Measurements from ENCODE around the gene UHRF2.

UHRF2 gene

DNA sequence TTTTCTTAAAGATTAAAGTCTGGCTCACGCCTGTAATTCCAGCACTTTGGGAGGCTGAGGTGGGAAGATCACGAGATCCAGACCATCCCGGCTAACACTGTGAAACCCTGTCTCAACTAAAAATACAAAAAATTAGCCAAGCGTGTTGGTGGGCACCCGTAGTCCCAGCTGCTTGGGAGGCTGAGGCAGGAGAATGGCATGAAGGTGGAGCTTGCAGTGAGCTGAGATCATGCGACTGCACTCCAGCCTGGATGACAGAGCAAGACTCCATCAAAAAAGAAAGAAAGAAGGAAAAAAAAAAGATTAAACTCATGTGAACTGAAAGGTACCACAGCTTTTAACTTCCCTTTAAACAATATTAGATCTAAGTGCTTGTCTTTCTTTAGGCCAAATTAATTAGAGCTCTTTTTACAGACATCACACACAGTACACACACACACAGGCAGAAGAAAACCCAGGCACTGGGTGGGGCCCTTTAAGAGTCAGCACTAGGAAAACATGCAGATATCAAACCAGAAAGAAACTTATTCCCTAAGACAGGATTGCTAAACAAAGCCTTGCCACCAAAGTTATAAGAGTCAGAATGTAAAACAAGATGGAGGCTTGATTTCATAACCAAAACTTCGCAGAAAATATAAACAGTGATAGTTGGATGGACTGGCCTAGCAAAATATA, 29.3 kb upstream of the UHRF2 start:
- Histone ChIP-seq H3K4me3 (replicated peaks; ENCODE audit: low read depth, low read length) (no peak overlapping the region), H3K27me3 (replicated peaks; ENCODE audit: control insufficient read depth, insufficient read depth, low read length) (no peaks in the 10 kb centered on the region), H3K36me3 (ENCODE audit: control insufficient read depth, insufficient read depth, low read length) (no peaks in the 10 kb centered on the region)
- TF ChIP-seq, protein P1, sequence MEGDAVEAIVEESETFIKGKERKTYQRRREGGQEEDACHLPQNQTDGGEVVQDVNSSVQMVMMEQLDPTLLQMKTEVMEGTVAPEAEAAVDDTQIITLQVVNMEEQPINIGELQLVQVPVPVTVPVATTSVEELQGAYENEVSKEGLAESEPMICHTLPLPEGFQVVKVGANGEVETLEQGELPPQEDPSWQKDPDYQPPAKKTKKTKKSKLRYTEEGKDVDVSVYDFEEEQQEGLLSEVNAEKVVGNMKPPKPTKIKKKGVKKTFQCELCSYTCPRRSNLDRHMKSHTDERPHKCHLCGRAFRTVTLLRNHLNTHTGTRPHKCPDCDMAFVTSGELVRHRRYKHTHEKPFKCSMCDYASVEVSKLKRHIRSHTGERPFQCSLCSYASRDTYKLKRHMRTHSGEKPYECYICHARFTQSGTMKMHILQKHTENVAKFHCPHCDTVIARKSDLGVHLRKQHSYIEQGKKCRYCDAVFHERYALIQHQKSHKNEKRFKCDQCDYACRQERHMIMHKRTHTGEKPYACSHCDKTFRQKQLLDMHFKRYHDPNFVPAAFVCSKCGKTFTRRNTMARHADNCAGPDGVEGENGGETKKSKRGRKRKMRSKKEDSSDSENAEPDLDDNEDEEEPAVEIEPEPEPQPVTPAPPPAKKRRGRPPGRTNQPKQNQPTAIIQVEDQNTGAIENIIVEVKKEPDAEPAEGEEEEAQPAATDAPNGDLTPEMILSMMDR (IDR thresholded peaks at IDR 0.05; ENCODE audit: insufficient read depth, low read length, poor library complexity, severe bottlenecking): no peak
- no peak for DNase-seq (ENCODE audit: extremely low read depth, insufficient read length)

DNA sequence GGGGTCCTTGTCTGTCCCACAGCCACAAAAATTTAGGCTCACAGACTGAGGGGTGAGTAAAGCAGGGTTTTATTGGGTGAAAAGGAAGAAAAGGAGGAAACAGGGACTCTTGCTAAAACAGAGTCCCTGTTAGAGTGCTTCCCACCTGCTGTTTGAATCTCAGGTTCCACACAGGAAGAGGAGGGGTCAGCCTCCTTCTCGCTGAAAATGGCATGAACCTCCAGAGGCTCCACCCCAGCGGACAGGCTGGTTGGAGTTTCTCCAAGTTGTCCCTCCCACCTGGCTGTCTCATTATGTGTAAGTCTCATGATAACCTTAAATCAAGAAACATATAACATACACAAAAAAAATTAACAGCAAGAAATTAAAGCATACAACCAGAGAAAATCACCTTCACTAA, 28.3 kb upstream of the UHRF2 start:
- no peak for DNase-seq (ENCODE audit: extremely low read depth, insufficient read length)

DNA sequence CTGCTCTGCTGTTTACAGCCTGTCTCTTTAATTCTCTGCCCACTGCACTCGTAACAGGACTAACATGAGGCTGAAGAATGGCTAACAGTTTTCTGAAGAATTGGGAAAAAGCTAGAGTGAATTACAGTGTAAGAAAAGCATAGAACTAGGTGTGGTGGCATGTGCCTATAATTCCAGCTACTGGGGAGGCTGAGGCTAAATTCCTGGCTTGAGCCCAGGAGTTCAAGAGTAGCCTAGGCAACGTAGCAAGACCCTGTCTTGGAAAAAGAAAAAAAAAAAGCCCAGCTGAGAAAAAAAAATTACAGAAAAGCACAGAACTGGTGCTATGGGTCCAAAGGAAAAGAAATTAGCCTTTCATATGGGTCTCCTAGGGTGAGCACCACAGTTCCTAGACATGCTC, 13.9 kb upstream of the UHRF2 start:
- no peak for DNase-seq (ENCODE audit: extremely low read depth, insufficient read length)
- Histone ChIP-seq H3K4me3 (replicated peaks; ENCODE audit: low read depth, low read length) (no peak overlapping the region), H3K36me3 (ENCODE audit: control insufficient read depth, insufficient read depth, low read length) (no peaks in the 10 kb centered on the region), H3K27me3 (replicated peaks; ENCODE audit: control insufficient read depth, insufficient read depth, low read length) (no peaks in the 10 kb centered on the region)
- TF ChIP-seq, protein P1 (IDR thresholded peaks at IDR 0.05; ENCODE audit: insufficient read depth, low read length, poor library complexity, severe bottlenecking): no peak

More for the DNA sequence above, 28.3 kb upstream of the UHRF2 start:
- Histone ChIP-seq H3K27me3 (replicated peaks; ENCODE audit: control insufficient read depth, insufficient read depth, low read length) (no peaks in the 10 kb centered on the region), H3K36me3 (ENCODE audit: control insufficient read depth, insufficient read depth, low read length) (no peaks in the 10 kb centered on the region), H3K4me3 (replicated peaks; ENCODE audit: low read depth, low read length) (no peak overlapping the region)
- TF ChIP-seq, protein P1 (IDR thresholded peaks at IDR 0.05; ENCODE audit: insufficient read depth, low read length, poor library complexity, severe bottlenecking): no peak

DNA sequence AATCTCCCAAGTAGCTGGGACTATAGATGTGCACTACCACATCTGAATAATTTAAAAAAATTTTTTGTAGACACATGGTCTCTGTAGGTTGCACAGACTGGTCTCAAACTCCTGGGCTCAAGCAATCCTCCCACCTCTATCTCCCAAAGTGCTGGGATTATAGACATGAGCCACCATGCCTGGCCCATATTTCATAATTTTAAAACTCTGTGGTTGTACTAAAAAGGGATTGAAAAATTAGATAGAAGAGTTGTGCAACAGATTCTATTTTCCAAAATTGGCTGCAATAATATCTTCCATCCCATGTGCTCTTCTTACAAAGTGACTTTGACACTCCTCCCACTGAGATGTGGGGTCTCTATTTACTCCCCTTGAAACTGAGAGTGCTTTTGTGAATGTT, 7.6 kb upstream of the UHRF2 start:
- no peak for DNase-seq (ENCODE audit: extremely low read depth, insufficient read length)
- H3K4me3 ChIP-seq (replicated peaks; ENCODE audit: low read depth, low read length): no peak overlapping the region
- H3K27me3 ChIP-seq (replicated peaks; ENCODE audit: control insufficient read depth, insufficient read depth, low read length): no peaks in the 10 kb centered on the region
- no peaks in the 10 kb centered on the region for H3K36me3 ChIP-seq (ENCODE audit: control insufficient read depth, insufficient read depth, low read length)
- TF ChIP-seq, protein P1 (IDR thresholded peaks at IDR 0.05; ENCODE audit: insufficient read depth, low read length, poor library complexity, severe bottlenecking): no peak

DNA sequence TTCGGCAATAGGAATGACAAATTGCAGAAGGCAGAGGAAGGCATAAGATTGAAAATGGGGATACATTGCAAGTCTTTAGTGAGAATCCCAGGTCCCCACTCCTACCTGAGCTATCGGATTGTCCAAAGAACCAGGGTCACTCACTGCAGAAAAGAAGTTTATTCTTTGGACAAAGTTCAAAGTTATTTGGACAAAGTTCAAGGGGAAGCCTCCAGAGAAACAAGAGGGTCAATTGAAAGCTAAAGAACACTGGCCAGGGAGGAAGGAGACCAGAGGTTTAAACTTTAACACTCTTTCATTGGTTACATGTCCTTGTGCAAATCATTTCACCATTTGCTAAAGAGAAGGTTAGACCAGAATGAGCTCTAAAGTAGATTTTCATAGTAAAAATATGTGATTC, 5.2 kb upstream of the UHRF2 start:
- Histone ChIP-seq H3K4me3 (replicated peaks; ENCODE audit: low read depth, low read length) (no peak overlapping the region), H3K36me3 (ENCODE audit: control insufficient read depth, insufficient read depth, low read length) (no peaks in the 10 kb centered on the region), H3K27me3 (replicated peaks; ENCODE audit: control insufficient read depth, insufficient read depth, low read length) (no peaks in the 10 kb centered on the region)
- TF ChIP-seq, protein P1 (IDR thresholded peaks at IDR 0.05; ENCODE audit: insufficient read depth, low read length, poor library complexity, severe bottlenecking): no peak
- DNase-seq (ENCODE audit: extremely low read depth, insufficient read length): no peak

DNA sequence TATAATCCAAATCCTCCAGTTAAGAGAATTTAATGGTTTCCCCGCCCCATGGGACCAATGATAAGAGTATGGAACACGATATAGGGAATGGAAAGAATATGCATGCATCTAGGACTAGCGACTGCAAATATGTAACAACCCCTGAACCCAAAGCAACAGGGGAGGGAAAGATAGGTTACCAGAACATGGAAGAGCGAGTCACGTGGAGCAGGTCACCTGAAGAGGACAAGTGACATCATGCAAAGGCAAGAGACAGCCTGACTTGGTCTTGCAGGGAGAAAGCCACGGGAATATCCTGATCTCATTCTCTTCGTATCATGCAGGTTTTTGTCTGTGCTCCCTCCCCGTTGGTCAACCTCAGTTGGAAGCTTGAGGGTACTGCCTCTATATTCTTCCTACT, 4.7 kb upstream of the UHRF2 start:
- DNase-seq (ENCODE audit: extremely low read depth, insufficient read length): no peak
- TF ChIP-seq, protein P1 (IDR thresholded peaks at IDR 0.05; ENCODE audit: insufficient read depth, low read length, poor library complexity, severe bottlenecking): no peak
- no peaks in the 10 kb centered on the region for H3K27me3 ChIP-seq (replicated peaks; ENCODE audit: control insufficient read depth, insufficient read depth, low read length)
- H3K4me3 ChIP-seq (replicated peaks; ENCODE audit: low read depth, low read length): no peak overlapping the region
- H3K36me3 ChIP-seq (ENCODE audit: control insufficient read depth, insufficient read depth, low read length): no peaks in the 10 kb centered on the region

Data from GM06990 (cell line).